Measurements from ENCODE around the gene BICRAL.

BICRAL gene

DNA sequence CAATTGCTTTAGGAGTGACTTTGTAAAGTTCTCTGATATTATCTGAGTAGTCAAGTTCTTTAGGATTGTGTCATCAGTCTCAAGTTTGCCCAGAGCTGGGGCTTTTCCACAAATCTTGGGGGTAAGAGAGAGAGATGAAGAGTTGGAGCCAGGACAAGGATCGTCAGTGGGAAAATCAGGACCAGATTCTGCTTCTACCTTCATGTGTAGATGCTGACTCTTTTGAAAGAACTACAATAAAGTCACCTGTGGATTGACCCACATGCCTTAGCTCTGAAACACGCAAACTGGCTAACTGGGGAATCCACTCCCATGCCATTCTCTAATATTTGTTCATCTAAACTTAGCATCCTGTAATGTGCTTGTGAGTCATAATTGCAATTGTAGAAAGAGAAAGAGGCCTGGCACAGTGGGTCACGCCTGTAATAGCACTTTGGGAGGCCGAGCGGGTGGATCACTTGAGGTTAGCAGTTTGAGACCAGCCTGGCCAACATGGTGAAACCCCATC lies 15.6 kb upstream of the BICRAL start:
- TF ChIP-seq EZH2phosphoT487 (conservative IDR thresholded peaks at IDR 0.05; ENCODE audit: low read length) (no peak), CTCF (IDR thresholded peaks at IDR 0.05; ENCODE audit: insufficient read depth, low read length, poor library complexity, severe bottlenecking) (no peak)
- Histone ChIP-seq H3K79me2 (ENCODE audit: insufficient read depth, low read length) (no peaks in the 10 kb centered on the region), H3K4me3 (ENCODE audit: insufficient read depth, low read length, poor library complexity, severe bottlenecking) (no peak overlapping the region), H3K4me2 (ENCODE audit: low read depth, low read length, poor library complexity, severe bottlenecking) (no peak overlapping the region), H3K36me3 (ENCODE audit: low read length) (no peaks in the 10 kb centered on the region), H3F3A (ENCODE audit: insufficient read depth) (peaks cover 14% of the 10 kb centered on the region), H4K20me1 (ENCODE audit: low read depth, low read length) (no peaks in the 10 kb centered on the region), H3K9me3 (ENCODE audit: insufficient read depth, low read length) (no peaks in the 10 kb centered on the region), H3K9me2 (replicated peaks; ENCODE audit: insufficient read depth, low read length) (no peaks in the 10 kb centered on the region), H3K9ac (ENCODE audit: low read length) (no peak overlapping the region), H3K27ac (ENCODE audit: low read depth, low read length) (no peak overlapping the region), H2AFZ (ENCODE audit: low read depth, low read length, severe bottlenecking) (no peak overlapping the region), H3K27me3 (ENCODE audit: low read length) (no peaks in the 10 kb centered on the region)

GRCh38 chr6:42769051-42769450 lies 12.8 kb upstream of the BICRAL start:
- Histone ChIP-seq H3K27ac (ENCODE audit: low read depth, low read length) (no peak overlapping the region), H3K4me2 (ENCODE audit: low read depth, low read length, poor library complexity, severe bottlenecking) (no peak overlapping the region), H3K79me2 (ENCODE audit: insufficient read depth, low read length) (no peaks in the 10 kb centered on the region; the same call in 1 of the 2 replicates), H2AFZ (ENCODE audit: low read depth, low read length, severe bottlenecking) (no peak overlapping the region), H3K9me2 (replicated peaks; ENCODE audit: insufficient read depth, low read length) (no peaks in the 10 kb centered on the region), H3K9me3 (ENCODE audit: insufficient read depth, low read length) (no peaks in the 10 kb centered on the region), H3K9ac (ENCODE audit: low read length) (no peak overlapping the region), H4K20me1 (ENCODE audit: low read depth, low read length) (no peaks in the 10 kb centered on the region), H3K27me3 (ENCODE audit: low read length) (no peaks in the 10 kb centered on the region), H3K36me3 (ENCODE audit: low read length) (no peaks in the 10 kb centered on the region), H3F3A (ENCODE audit: insufficient read depth) (peaks cover 35% of the 10 kb centered on the region), H3K4me3 (ENCODE audit: insufficient read depth, low read length, poor library complexity, severe bottlenecking) (no peak overlapping the region)
- TF ChIP-seq CTCF (IDR thresholded peaks at IDR 0.05; ENCODE audit: insufficient read depth, low read length, poor library complexity, severe bottlenecking): no peak
- TF ChIP-seq EZH2phosphoT487 (conservative IDR thresholded peaks at IDR 0.05; ENCODE audit: low read length): no peak

DNA sequence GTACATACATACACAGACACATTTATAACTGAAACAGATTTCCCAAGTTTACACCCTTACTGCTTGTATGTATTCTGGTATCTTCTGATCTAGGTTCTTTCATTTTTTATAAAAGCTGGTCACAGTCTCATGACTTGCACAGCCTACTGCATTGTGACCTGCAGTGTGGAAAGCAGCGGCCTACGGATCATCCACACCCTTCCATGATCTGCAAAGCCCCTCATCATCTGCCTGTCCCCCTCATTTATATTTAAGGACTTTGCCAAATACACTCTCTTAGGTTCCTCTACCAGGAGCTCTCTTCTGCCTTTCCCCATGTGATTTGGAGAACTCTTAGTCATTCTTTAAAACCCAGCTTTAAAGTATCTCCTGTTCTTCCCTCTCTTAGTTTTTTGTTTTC lies 12.0 kb upstream of the BICRAL start:
- H3K36me3 ChIP-seq (ENCODE audit: low read length): no peaks in the 10 kb centered on the region
- peaks cover 43% of the 10 kb centered on the region for H3F3A ChIP-seq (ENCODE audit: insufficient read depth)
- H3K27ac ChIP-seq (ENCODE audit: low read depth, low read length): peak overlapping the region; percentile 41
- H4K20me1 ChIP-seq (ENCODE audit: low read depth, low read length): no peaks in the 10 kb centered on the region
- no peak for TF ChIP-seq CTCF (IDR thresholded peaks at IDR 0.05; ENCODE audit: insufficient read depth, low read length, poor library complexity, severe bottlenecking)
- TF ChIP-seq EZH2phosphoT487 (conservative IDR thresholded peaks at IDR 0.05; ENCODE audit: low read length): no peak
- no peaks in the 10 kb centered on the region for H3K27me3 ChIP-seq (ENCODE audit: low read length)
- no peaks in the 10 kb centered on the region for H3K9me2 ChIP-seq (replicated peaks; ENCODE audit: insufficient read depth, low read length)
- no peaks in the 10 kb centered on the region for H3K9me3 ChIP-seq (ENCODE audit: insufficient read depth, low read length)
- no peak overlapping the region for H2AFZ ChIP-seq (ENCODE audit: low read depth, low read length, severe bottlenecking)
- H3K4me3 ChIP-seq (ENCODE audit: insufficient read depth, low read length, poor library complexity, severe bottlenecking): no peak overlapping the region
- no peak overlapping the region for H3K9ac ChIP-seq (ENCODE audit: low read length)
- H3K79me2 ChIP-seq (ENCODE audit: insufficient read depth, low read length): no peaks in the 10 kb centered on the region; the same call in 1 of the 2 replicates
- no peak overlapping the region for H3K4me2 ChIP-seq (ENCODE audit: low read depth, low read length, poor library complexity, severe bottlenecking)
